Stimulated activated effector memory CD8-positive, alpha-beta T cell treated with anti-CD3 and anti-CD28 coated beads, Interleukin-12 subunit alpha, Interleukin-12 subunit beta, amount 100 ng/mL, for 72 hours (primary cell): ENCODE measurements around the gene ECE2.

Experiments
- ATAC-seq: fragments of 150-1000 bp; cut with Tn5 transposase; 2 replicates; pipeline ENCODE4 v1.10.0; 2021
- DNase-seq, 2 donors: peaks; one replicate each; pipeline ENCODE4 v3.0.0; 2021 to 2022; ENCODE audit warnings: low spot score in 2 of 2
- H3K27ac Mint-ChIP-seq: one replicate; pipeline ENCODE4 v1.8.0; 2022; ENCODE audit warnings: mild to moderate bottlenecking, mixed read lengths
- H3K36me3 Mint-ChIP-seq: one replicate; pipeline ENCODE4 v1.8.0; 2022; ENCODE audit warnings: mild to moderate bottlenecking, mixed read lengths
- H3K4me1 Mint-ChIP-seq: one replicate; pipeline ENCODE4 v1.8.0; 2022; ENCODE audit warnings: mixed read lengths
- H3K4me3 Mint-ChIP-seq: one replicate; pipeline ENCODE4 v1.8.0; 2022; ENCODE audit warnings: mild to moderate bottlenecking, mixed read lengths
- H3K9me3 Mint-ChIP-seq: one replicate; pipeline ENCODE4 v1.8.0; 2022; ENCODE audit warnings: mixed read lengths

ECE2 gene

DNA sequence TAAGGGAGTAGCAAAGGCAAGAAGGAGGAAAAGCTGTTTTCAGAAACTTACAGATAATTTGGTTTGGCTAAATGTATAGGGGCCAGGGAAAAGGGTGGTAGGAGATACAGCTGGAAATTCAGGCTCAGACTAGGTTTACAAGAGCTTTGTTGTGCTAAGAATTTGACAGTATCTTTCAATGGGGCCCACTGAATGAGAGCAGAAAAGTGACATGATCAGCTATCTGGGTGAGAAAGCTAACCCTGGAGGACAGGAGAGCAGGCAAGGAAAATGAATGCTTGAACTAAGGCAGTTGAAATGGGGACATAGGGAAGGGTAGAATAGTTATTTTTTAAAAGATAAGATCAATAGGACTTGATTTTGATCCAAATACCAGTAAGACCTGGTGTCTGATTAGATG is 35.8 kb downstream of the ECE2 start:
- no peak for DNase-seq
- ATAC-seq = no peak
- H3K4me1 Mint-ChIP-seq = peaks cover 10% of the 10 kb centered on the region
- H3K36me3 Mint-ChIP-seq = peaks cover 53% of the 10 kb centered on the region
- no peaks in the 10 kb centered on the region for H3K9me3 Mint-ChIP-seq
- peak overlapping the region; percentile 32 for H3K27ac Mint-ChIP-seq
- no peak overlapping the region for H3K4me3 Mint-ChIP-seq

DNA sequence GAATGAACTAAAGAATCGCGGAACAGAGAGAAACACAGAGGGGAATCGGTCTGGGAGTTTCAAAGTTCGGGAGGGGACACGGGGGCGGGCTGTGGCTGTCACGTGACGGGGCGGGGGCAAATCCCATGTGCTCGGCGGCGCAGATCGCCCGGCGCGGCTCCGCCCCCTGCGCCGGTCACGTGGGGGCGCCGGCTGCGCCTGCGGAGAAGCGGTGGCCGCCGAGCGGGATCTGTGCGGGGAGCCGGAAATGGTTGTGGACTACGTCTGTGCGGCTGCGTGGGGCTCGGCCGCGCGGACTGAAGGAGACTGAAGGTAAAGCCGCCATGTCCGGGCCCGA is 38.5 kb downstream of the ECE2 start, which contains the start of gene EIF4G1:
Gene EIF4G1, plus strand, starts transcription at position 244 of the 337 bp plus-strand sequence. CDS start 1,191 bp downstream, outside the sequence.
- Mint-ChIP-seq H3K9me3 (no peaks in the 10 kb centered on the region), H3K4me3 (peak within 1 kb of the TSS; percentile 67), H3K4me1 (peaks cover 32% of the 10 kb centered on the region), H3K36me3 (peaks cover 53% of the 10 kb centered on the region), H3K27ac (peak within 1 kb of the TSS; percentile 89)
- ATAC-seq = peak; percentile 89
- DNase-seq = peak; percentile 88 to 94

DNA sequence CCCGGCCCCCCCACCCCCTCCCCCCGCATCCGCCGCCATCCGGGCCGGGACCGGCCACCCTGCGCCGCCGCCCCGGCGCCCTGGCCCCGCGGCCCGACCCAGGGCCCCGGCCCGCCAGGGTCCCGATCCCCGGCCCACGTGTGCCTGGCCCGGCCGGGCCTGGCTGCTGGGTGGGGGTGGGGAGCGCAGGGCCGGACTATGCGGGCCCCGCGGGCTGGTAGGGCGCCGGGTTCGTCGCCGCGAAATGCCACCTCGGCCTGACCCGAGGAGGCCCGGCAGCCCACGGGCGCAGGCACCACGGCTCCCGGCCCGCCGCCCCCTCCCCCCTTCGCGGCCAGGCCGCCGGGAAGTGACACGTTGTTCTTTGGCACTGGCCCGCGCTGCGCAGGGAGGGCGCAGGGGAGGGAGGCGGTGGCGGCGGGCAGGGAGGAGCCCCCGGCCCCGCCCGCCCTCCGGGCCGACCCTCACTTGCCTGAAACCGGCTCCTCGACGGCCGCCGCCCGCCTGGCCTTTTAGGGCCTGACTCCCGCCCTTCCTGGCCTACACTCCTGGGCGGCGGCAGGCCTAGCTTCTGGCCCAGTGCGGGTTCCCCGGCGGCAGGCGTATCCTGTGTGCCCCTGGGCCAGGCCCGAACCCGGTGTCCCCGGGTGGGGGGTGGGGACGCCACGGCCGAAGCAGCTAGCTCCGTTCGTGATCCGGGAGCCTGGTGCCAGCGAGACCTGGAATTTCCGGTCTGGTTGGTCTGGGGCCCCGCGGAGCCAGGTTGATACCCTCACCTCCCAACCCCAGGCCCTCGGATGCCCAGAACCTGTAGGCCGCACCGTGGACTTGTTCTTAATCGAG is 39.1 kb downstream of the ECE2 start:
- no peaks in the 10 kb centered on the region for H3K9me3 Mint-ChIP-seq

DNA sequence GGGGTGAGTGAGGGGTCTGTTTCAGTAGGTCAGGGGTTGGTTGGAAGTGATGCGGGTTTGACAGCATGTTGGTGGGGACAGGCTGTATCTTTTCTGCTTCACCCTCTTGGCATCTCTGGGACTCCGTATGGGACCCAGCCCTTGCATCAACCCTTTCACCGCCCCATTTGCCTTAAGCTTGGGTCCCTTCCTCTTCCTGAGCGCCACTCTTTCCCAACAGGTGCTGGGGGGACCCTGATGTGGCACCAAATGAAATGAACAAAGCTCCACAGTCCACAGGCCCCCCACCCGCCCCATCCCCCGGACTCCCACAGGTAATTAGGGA is 39.7 kb downstream of the ECE2 start:
- DNase-seq (no peak), ATAC-seq (peak; percentile 1)
- Mint-ChIP-seq H3K4me3 (peak overlapping the region; percentile 67), H3K4me1 (peaks cover 38% of the 10 kb centered on the region), H3K27ac (peak overlapping the region; percentile 77), H3K36me3 (peaks cover 61% of the 10 kb centered on the region), H3K9me3 (no peaks in the 10 kb centered on the region)

More for the DNA sequence above, 39.1 kb downstream of the ECE2 start:
- Mint-ChIP-seq H3K4me1 (peaks cover 38% of the 10 kb centered on the region), H3K4me3 (peak overlapping the region; percentile 67), H3K36me3 (peaks cover 55% of the 10 kb centered on the region), H3K27ac (peak overlapping the region; percentile 89)
- DNase-seq (peak; percentile 43 to 77), ATAC-seq (peak; percentile 67)

DNA sequence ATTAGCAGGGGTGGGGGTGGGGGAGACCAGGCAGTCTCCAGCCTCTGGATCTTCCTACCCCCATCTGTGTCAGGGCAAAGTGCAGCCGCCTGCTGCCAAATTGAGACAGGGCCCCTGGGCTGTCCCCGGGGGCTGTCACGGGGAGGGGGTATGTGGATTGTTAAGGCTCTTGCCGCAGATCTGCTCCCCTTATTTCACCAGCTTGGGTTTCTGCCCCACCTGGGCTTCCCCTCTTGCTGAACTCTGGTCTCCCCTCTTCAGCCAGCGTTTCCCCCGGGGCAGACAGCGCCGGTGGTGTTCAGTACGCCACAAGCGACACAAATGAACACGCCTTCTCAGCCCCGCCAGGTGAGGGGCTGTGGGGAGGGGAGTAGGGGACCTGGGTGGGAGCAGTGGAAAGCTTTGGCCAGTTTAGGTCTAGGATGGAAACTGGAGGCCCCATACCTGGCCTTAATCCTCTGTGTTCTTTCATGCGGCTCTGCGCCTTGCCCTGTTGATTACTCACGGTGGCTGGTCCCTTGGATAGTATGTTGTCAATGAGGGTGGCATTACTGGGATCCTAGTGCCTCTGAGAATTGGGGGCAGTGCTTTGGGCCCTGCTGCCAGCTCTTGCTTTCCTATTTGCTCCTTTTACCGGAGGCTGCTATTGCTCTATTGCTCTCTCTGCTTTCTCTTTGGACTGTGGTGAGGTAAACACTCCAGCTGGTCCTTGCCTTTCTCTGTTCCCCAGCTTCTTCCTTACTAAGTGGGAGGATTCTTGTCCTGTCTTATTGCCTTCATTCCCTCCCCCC is 40.2 kb downstream of the ECE2 start:
- ATAC-seq (no peak), DNase-seq (peak in 1 of 2 donors; percentile 56)
- Mint-ChIP-seq H3K9me3 (no peaks in the 10 kb centered on the region), H3K4me3 (peak overlapping the region; percentile 67), H3K27ac (peak overlapping the region; percentile 77), H3K4me1 (peaks cover 43% of the 10 kb centered on the region), H3K36me3 (peaks cover 66% of the 10 kb centered on the region)

DNA sequence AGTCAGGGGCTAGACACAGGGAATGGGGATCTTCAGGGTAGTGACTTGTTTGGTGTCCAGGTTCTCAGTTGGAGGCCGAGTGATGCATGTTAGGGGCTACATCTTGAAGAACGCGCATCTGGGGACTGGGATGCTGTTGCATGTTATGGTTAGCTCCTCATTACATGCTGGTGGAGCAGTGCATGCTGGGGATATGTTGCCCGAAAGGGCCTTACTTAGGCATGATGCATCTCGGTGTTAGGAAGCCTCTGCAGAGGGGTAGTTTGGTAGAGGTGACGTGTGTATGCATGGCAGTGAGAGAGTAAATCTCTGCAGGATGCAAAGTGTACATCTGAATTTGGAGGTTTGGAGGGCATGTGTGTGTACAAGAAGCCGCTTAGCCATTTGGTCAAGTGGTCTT is 41.0 kb downstream of the ECE2 start:
- H3K4me3 Mint-ChIP-seq = peak overlapping the region; percentile 67
- DNase-seq (no peak), ATAC-seq (no peak)
- peaks cover 73% of the 10 kb centered on the region for H3K36me3 Mint-ChIP-seq
- H3K27ac Mint-ChIP-seq = peak overlapping the region; percentile 77
- no peaks in the 10 kb centered on the region for H3K9me3 Mint-ChIP-seq
- H3K4me1 Mint-ChIP-seq = peaks cover 50% of the 10 kb centered on the region

DNA sequence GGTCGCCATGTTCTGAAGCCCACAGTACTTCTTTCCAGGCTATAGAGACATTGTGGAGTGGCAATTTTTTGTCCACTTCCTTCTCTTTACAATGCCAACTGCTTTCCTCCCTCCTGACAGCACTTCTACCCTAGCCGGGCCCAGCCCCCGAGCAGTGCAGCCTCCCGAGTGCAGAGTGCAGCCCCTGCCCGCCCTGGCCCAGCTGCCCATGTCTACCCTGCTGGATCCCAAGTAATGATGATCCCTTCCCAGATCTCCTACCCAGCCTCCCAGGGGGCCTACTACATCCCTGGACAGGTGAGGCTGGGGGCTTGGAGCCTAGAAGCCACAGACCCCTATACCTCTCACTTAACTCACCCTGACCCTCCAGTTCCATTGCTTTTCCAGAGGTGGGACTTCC is 41.4 kb downstream of the ECE2 start:
- H3K9me3 Mint-ChIP-seq = no peaks in the 10 kb centered on the region
- peak overlapping the region; percentile 67 for H3K4me3 Mint-ChIP-seq
- ATAC-seq (no peak), DNase-seq (no peak)
- peak overlapping the region; percentile 77 for H3K27ac Mint-ChIP-seq
- H3K36me3 Mint-ChIP-seq = peaks cover 77% of the 10 kb centered on the region
- H3K4me1 Mint-ChIP-seq = peaks cover 52% of the 10 kb centered on the region

DNA sequence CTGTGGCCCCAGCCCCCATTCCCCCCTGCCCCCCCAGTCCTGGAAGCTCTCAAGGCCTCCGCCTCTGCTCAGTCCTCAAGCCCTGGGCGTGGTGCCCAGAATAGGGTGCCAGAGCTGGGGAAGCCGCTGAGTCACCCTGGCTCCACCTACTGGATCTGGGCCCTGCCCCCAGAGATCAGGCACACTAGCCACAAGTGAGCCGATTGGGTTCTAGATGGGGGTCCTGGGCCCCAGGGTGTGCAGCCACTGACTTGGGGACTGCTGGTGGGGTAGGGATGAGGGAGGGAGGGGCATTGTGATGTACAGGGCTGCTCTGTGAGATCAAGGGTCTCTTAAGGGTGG is 44.3 kb downstream of the ECE2 start:
- DNase-seq = no peak
- H3K4me1 Mint-ChIP-seq = peaks cover 57% of the 10 kb centered on the region
- no peaks in the 10 kb centered on the region for H3K9me3 Mint-ChIP-seq
- peak overlapping the region; percentile 90 for H3K27ac Mint-ChIP-seq
- peaks cover 100% of the 10 kb centered on the region for H3K36me3 Mint-ChIP-seq
- H3K4me3 Mint-ChIP-seq = no peak overlapping the region
- peak; percentile 59 for ATAC-seq

DNA sequence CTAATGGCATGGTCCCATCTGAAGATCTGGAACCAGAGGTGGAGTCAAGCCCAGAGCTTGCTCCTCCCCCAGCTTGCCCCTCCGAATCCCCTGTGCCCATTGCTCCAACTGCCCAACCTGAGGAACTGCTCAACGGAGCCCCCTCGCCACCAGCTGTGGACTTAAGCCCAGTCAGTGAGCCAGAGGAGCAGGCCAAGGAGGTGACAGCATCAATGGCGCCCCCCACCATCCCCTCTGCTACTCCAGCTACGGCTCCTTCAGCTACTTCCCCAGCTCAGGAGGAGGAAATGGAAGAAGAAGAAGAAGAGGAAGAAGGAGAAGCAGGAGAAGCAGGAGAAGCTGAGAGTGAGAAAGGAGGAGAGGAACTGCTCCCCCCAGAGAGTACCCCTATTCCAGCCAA is 45.8 kb downstream of the ECE2 start:
- DNase-seq (no peak), ATAC-seq (no peak)
- peak overlapping the region; percentile 90 for H3K27ac Mint-ChIP-seq
- H3K4me3 Mint-ChIP-seq = no peak overlapping the region
- H3K9me3 Mint-ChIP-seq = no peaks in the 10 kb centered on the region
- H3K36me3 Mint-ChIP-seq = peaks cover 100% of the 10 kb centered on the region
- peaks cover 62% of the 10 kb centered on the region for H3K4me1 Mint-ChIP-seq

DNA sequence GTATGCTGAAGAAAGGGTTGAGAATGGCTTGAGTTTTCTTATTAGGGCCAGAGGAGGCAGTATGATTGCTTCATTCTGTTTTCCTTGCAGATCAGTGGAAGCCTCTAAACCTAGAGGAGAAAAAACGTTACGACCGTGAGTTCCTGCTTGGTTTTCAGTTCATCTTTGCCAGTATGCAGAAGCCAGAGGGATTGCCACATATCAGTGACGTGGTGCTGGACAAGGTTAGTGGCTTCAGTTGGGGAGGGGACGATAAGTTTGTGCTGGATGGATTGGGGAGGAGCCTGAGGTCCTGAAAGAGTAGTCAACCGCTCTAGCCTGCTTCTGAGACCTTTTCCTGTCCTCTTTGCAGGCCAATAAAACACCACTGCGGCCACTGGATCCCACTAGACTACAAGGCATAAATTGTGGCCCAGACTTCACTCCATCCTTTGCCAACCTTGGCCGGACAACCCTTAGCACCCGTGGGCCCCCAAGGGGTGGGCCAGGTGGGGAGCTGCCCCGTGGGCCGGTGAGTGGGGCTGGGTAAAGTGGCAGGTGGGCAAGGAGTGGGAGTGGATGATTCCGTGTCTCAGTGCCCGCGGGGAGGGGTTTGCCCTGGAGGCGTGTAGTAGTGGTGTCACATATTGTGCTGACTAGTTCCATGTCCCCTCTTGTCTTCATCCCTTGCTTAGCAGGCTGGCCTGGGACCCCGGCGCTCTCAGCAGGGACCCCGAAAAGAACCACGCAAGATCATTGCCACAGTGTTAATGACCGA is 47.1 kb downstream of the ECE2 start:
- peaks cover 100% of the 10 kb centered on the region for H3K36me3 Mint-ChIP-seq
- H3K27ac Mint-ChIP-seq = peak overlapping the region; percentile 90
- no peaks in the 10 kb centered on the region for H3K9me3 Mint-ChIP-seq

DNA sequence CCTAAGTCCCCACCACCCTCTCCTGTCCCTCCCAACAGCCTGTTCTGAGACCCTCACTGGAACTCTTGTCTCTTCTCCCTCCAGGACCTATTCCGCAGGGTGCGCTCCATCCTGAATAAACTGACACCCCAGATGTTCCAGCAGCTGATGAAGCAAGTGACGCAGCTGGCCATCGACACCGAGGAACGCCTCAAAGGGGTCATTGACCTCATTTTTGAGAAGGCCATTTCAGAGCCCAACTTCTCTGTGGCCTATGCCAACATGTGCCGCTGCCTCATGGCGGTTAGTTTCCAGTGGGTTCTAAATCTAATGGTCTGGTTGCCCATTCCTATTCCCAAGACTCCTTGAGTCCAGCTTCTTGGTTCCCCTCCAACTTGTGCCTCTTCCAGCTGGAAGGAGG is 47.9 kb downstream of the ECE2 start:
- Mint-ChIP-seq H3K4me1 (peaks cover 61% of the 10 kb centered on the region), H3K27ac (peak overlapping the region; percentile 54), H3K36me3 (peaks cover 100% of the 10 kb centered on the region), H3K4me3 (no peak overlapping the region), H3K9me3 (no peaks in the 10 kb centered on the region)
- DNase-seq (no peak), ATAC-seq (no peak)

More for the DNA sequence above, 47.1 kb downstream of the ECE2 start:
- ATAC-seq = no peak
- Mint-ChIP-seq H3K4me1 (peaks cover 61% of the 10 kb centered on the region), H3K4me3 (no peak overlapping the region)
- DNase-seq = no peak

DNA sequence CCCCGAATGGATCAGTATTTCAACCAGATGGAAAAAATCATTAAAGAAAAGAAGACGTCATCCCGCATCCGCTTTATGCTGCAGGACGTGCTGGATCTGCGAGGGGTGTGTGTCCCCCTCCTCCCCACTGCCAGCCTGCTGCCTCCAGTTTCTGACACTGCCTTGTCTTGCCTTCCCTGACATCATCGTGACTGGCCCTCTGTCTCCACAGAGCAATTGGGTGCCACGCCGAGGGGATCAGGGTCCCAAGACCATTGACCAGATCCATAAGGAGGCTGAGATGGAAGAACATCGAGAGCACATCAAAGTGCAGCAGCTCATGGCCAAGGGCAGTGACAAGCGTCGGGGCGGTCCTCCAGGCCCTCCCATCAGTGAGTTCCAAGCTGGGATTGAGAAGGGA is 49.4 kb downstream of the ECE2 start:
- Mint-ChIP-seq H3K4me1 (peaks cover 59% of the 10 kb centered on the region), H3K9me3 (no peaks in the 10 kb centered on the region), H3K36me3 (peaks cover 100% of the 10 kb centered on the region), H3K27ac (peak overlapping the region; percentile 89), H3K4me3 (no peak overlapping the region)
- ATAC-seq (no peak), DNase-seq (no peak)

DNA sequence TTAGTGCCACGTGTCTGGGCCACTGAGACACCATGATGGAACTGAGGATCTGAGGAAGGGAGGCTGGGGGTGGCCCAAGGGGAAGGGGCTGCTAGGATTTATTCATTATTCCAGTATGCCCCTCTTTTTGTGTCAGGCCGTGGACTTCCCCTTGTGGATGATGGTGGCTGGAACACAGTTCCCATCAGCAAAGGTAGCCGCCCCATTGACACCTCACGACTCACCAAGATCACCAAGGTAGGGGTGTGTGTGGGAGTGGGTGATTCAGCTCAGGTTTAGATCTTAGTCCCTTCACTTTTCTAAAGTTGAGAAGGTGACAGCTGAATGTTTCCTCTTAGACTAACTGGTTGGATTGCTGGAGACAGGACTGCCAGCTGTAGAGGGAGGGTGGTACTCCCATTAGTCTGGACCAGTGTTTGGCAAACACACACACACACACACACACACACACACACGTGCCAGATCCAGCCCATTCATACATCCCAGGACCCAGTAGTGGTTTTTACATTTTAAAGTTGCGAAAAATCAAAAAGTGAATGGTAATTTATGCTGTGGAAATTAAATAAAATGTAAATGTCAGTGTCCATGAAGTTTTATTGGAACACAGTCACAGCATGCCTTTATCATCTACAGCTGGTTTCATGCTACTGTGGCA is 50.0 kb downstream of the ECE2 start:
- Mint-ChIP-seq H3K4me3 (no peak overlapping the region), H3K36me3 (peaks cover 100% of the 10 kb centered on the region), H3K9me3 (no peaks in the 10 kb centered on the region), H3K27ac (peak overlapping the region; percentile 89), H3K4me1 (peaks cover 57% of the 10 kb centered on the region)
- ATAC-seq (peak; percentile 88), DNase-seq (no peak)

DNA sequence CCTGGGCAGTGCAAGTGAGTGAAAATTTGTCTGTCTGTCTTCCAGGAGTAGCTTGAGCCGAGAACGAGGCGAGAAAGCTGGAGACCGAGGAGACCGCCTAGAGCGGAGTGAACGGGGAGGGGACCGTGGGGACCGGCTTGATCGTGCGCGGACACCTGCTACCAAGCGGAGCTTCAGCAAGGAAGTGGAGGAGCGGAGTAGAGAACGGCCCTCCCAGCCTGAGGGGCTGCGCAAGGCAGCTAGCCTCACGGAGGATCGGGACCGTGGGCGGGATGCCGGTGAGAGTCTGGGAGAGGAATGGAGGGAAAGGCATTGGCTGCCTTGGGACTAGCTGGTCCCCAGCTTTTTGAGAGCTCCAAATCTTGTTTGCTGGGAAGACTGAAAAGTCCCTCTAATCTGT is 51.3 kb downstream of the ECE2 start:
- Mint-ChIP-seq H3K9me3 (no peaks in the 10 kb centered on the region), H3K36me3 (peaks cover 100% of the 10 kb centered on the region), H3K27ac (peak overlapping the region; percentile 89), H3K4me3 (no peak overlapping the region), H3K4me1 (peaks cover 52% of the 10 kb centered on the region)
- no peak for DNase-seq
- ATAC-seq = no peak

DNA sequence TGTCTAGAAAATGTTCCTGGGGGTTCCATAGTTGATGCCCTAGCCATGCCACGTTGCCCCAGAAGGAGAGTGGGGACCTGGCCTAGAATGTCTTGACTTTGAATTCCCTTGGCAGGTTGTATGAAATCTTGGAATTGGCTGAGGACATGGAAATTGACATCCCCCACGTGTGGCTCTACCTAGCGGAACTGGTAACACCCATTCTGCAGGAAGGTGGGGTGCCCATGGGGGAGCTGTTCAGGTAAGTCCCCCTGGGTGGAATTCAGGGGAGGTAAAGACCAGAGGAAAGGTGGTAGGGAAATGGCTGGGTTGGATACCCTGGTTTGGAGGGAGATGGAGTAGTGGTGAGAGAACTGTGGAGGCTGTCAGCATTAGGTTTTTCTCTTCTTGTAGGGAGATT is 52.7 kb downstream of the ECE2 start:
- no peak overlapping the region for H3K4me3 Mint-ChIP-seq
- H3K36me3 Mint-ChIP-seq = peaks cover 99% of the 10 kb centered on the region
- H3K4me1 Mint-ChIP-seq = peaks cover 65% of the 10 kb centered on the region

More for the DNA sequence above, 52.7 kb downstream of the ECE2 start:
- ATAC-seq (no peak), DNase-seq (no peak)
- Mint-ChIP-seq H3K9me3 (no peaks in the 10 kb centered on the region), H3K27ac (peak overlapping the region; percentile 89)
